K562 (cell line): Measurements from ENCODE around the gene CCDC124. TPM values are rescaled to one million over a fixed set of nuclear protein-coding genes. Genes with fewer than 3 reads are reported as not detected.

ENCODE experiments used
- ATAC-seq: fragments of 200-7000 bp; cut with Tn5 transposase; 3 replicates; pipeline ENCODE4 v1.9.1; 2020; ENCODE audit warnings: moderate library complexity
- BruUV-seq: library from RNA; stranded (reverse); fragments of 400-500 nt; replicated peaks from 2 replicates; lab custom pipeline; 2021; lab: Mats Ljungman, UMichigan
- CTCF ChIA-PET: fragments of 300-600 bp; formaldehyde crosslinking; extraction: SDS; loops from one replicate; lab custom pipeline; 2021; ENCODE audit warnings: low intra/inter-chr PET ratio; lab: Yijun Ruan, JAX
- POLR2A ChIA-PET: fragments of 300-600, 350-650 bp; sonication (Branson Sonifier 250); formaldehyde crosslinking; extraction: SDS; loops from one replicate; lab custom pipeline; 2021; ENCODE audit warnings: antibody characterized with exemption, inconsistent platforms; lab: Yijun Ruan, JAX
- DNase-seq, 4 experiments: peaks; one replicate each; pipeline versions ENCODE4 v3.0.0 to v3.0.0-alpha.2; 2011 to 2018; ENCODE audit warnings: low spot score in 3 of 4, mixed read lengths in 3 of 4; ENCODE audit errors: extremely low read depth in 1 of 4
- FAIRE-seq: peaks from 2 replicates; lab custom pipeline; 2011; peaks lifted over from hg19 to GRCh38; lab: Jason Lieb, UNC
- H2AFZ ChIP-seq: 2 replicates; pipeline ENCODE4 v1.6.0; 2011; ENCODE audit warnings: low read depth, low read length, control low read depth, inconsistent platforms
- H3K27ac ChIP-seq: fragments of 200-600 bp; 3 replicates; pipeline ENCODE4 v1.8.0; 2011; ENCODE audit warnings: low read depth, mild to moderate bottlenecking, control low read depth, inconsistent platforms, low read length, moderate library complexity, mixed read lengths; ENCODE audit errors: extremely low read depth
- H3K27me3 ChIP-seq, 2 experiments: fragments of 300-600 bp in 1 of 2; 2 replicates in 1 of 2; 3 replicates in 1 of 2; pipeline versions ENCODE4 v1.6.0 to v1.8.0; 2011; ENCODE audit warnings: inconsistent platforms in 2 of 2, low read length in 2 of 2, mild to moderate bottlenecking in 1 of 2, mixed read lengths in 1 of 2, moderate library complexity in 1 of 2; ENCODE audit not compliant: control insufficient read depth in 2 of 2, insufficient read depth in 2 of 2
- H3K36me3 ChIP-seq: fragments of 300-600 bp; 3 replicates; pipeline ENCODE4 v1.8.0; 2011; ENCODE audit warnings: mild to moderate bottlenecking, low read length, inconsistent platforms; ENCODE audit not compliant: control insufficient read depth, insufficient read depth
- H3K4me1 ChIP-seq, 2 experiments: fragments of 200-600 bp in 1 of 2; replicated peaks in 1 of 2; 2 replicates in 1 of 2; 3 replicates in 1 of 2; pipeline versions ENCODE4 v1.5.1 to v1.8.0; 2011; ENCODE audit warnings: inconsistent platforms in 2 of 2, low read length in 2 of 2, mild to moderate bottlenecking in 1 of 2, mixed read lengths in 1 of 2, moderate library complexity in 1 of 2; ENCODE audit not compliant: control insufficient read depth in 2 of 2, insufficient read depth in 2 of 2
- H3K4me2 ChIP-seq: 2 replicates; pipeline ENCODE4 v1.6.1; 2011; ENCODE audit warnings: low read length, control low read depth, inconsistent platforms, mixed read lengths; ENCODE audit not compliant: insufficient read depth
- H3K4me3 ChIP-seq: fragments of 200-600 bp; sonication (generic), shearing (Covaris generic); 2 replicates; pipeline ENCODE4 v1.5.1; 2016; ENCODE audit warnings: control low read depth, inconsistent platforms
- H3K79me2 ChIP-seq: fragments of 200-600 bp; 3 replicates; pipeline ENCODE4 v1.8.0; 2011; ENCODE audit warnings: low read length, inconsistent platforms; ENCODE audit not compliant: control insufficient read depth, insufficient read depth
- H3K9ac ChIP-seq, 2 experiments: 2 replicates each; pipeline versions ENCODE4 v1.6.0 to v1.6.1; 2011; ENCODE audit warnings: low read depth in 2 of 2, low read length in 2 of 2, control low read depth in 1 of 2, inconsistent platforms in 1 of 2, mild to moderate bottlenecking in 1 of 2, mixed read lengths in 1 of 2; ENCODE audit not compliant: insufficient read depth in 1 of 2
- H3K9me1 ChIP-seq: one replicate; pipeline ENCODE4 v1.6.0; 2011; ENCODE audit warnings: inconsistent platforms, mild to moderate bottlenecking, low read length, moderate library complexity; ENCODE audit not compliant: control insufficient read depth, insufficient read depth
- H3K9me3 ChIP-seq: replicated peaks from 2 replicates; pipeline ENCODE4 v1.5.1; 2011; ENCODE audit warnings: low read depth, low read length, inconsistent platforms; ENCODE audit not compliant: control insufficient read depth, insufficient read depth
- H4K20me1 ChIP-seq: replicated peaks from 2 replicates; pipeline ENCODE4 v1.6.1; 2011; ENCODE audit warnings: low read length, inconsistent platforms, mixed read lengths; ENCODE audit not compliant: control insufficient read depth, insufficient read depth
- ARNT ChIP-seq, 2 experiments: fragments of 450-650 bp; IDR thresholded peaks; 2 replicates each; pipeline ENCODE4 v1.6.1; 2016; ENCODE audit warnings: mild to moderate bottlenecking in 1 of 2
- BCOR ChIP-seq: fragments of 450-650 bp; IDR thresholded peaks from 2 replicates; pipeline ENCODE4 v1.6.1; 2016
- BRD4 ChIP-seq: fragments of 200-600 bp; sonication (generic); IDR thresholded peaks from 2 replicates; pipeline ENCODE4 v1.6.1; 2017; ENCODE audit warnings: inconsistent platforms
- FOXA3 ChIP-seq, 2 experiments: fragments of 450-650 bp in 1 of 2; sonication (generic) in 1 of 2; formaldehyde crosslinking; IDR thresholded peaks in 1 of 2; conservative IDR thresholded peaks in 1 of 2; 2 replicates each; pipeline versions ENCODE4 v1.4.0 to v1.8.0; 2020 to 2022; ENCODE audit warnings: mild to moderate bottlenecking in 2 of 2, missing genetic modification reagents in 1 of 2
- HLTF ChIP-seq: fragments of 450-650 bp; IDR thresholded peaks from 2 replicates; pipeline ENCODE4 v1.6.1; 2016
- KDM1A ChIP-seq, 2 experiments: fragments of 450-650 bp; IDR thresholded peaks; 2 replicates each; pipeline ENCODE4 v1.6.1; 2016; ENCODE audit warnings: mild to moderate bottlenecking in 2 of 2
- NFE2L1 ChIP-seq: fragments of 450-650 bp; IDR thresholded peaks from 2 replicates; pipeline ENCODE4 v1.6.1; 2016; ENCODE audit warnings: missing genetic modification characterization, low read depth, mild to moderate bottlenecking, missing compliant biosample characterization, moderate library complexity, borderline replicate concordance
- PTBP1 ChIP-seq: fragments of 200-400 bp; formaldehyde crosslinking; IDR thresholded peaks from 2 replicates; pipeline ENCODE4 v1.6.1; 2017; ENCODE audit warnings: low read depth, low read length
- RBM25 ChIP-seq: fragments of 200-400 bp; formaldehyde crosslinking; IDR thresholded peaks from 2 replicates; pipeline ENCODE4 v1.6.1; 2018; ENCODE audit warnings: low read length, low read depth, moderate library complexity; ENCODE audit not compliant: severe bottlenecking
- RNF2 ChIP-seq: sonication (generic); IDR thresholded peaks from 2 replicates; pipeline ENCODE4 v1.6.1; 2016
- SMARCA5 ChIP-seq: fragments of 450-650 bp; IDR thresholded peaks from 2 replicates; pipeline ENCODE4 v1.6.1; 2016
- TEAD4 ChIP-seq, 2 experiments: sonication (generic) in 1 of 2; formaldehyde crosslinking in 1 of 2; IDR thresholded peaks; 2 replicates each; pipeline versions ENCODE4 v1.6.1 to v1.8.0; 2012 to 2022; ENCODE audit warnings: borderline replicate concordance in 1 of 2, inconsistent platforms in 1 of 2, low read length in 1 of 2, mild to moderate bottlenecking in 1 of 2, missing genetic modification reagents in 1 of 2
- ZC3H11A ChIP-seq: IDR thresholded peaks from 2 replicates; pipeline ENCODE4 v1.6.1; 2012; ENCODE audit warnings: low read depth, low read length, improper control_type of control experiment
- in situ Hi-C: fragments of 300-500 bp; cut with MboI; formaldehyde crosslinking; loops from 4 replicates; pipeline ENCODE4 v1.15.0; 2018; ENCODE audit warnings: inconsistent platforms, mixed read lengths
- intact Hi-C: fragments of 100-400 bp; cut with micrococcal nuclease; formaldehyde crosslinking; loops from 2 replicates; pipeline ENCODE4 v1.14.2; 2022
- polyA plus RNA-seq, 8 experiments: library from polyadenylated mRNA; depleted of rRNA in 4 of 8; stranded (reverse) in 5 of 8; unstranded in 3 of 8; fragments of >200 nt; fragmentation: Nextera tagmentation in 2 of 8; fragmentation: Illumina TruSeq in 1 of 8; extraction: Ambion mirVana in 2 of 8; extraction: Trizol in 1 of 8; gene quantifications; 2 replicates each; pipeline versions ENCODE4 v1.2.1 to v1.2.3, GENCODE V29; 2011 to 2014; ENCODE audit warnings: inconsistent platforms in 1 of 8, missing spikeins in 1 of 8
- total RNA-seq, 7 experiments: library from RNA; depleted of rRNA in 6 of 7; stranded (reverse); fragments of >200 nt in 6 of 7; fragmentation: Illumina TruSeq in 2 of 7; extraction: Trizol in 2 of 7; gene quantifications; 2 replicates each; pipeline versions ENCODE4 v1.2.1 to v1.2.3, GENCODE V29; 2011 to 2021; ENCODE audit warnings: low replicate concordance in 1 of 7
- TF ChIP-seq, protein P1 (sequence below): fragments of 450-650 bp; IDR thresholded peaks from 2 replicates; pipeline ENCODE4 v1.6.1; 2016; ENCODE audit warnings: borderline replicate concordance

Gene CCDC124
- total and polyA plus RNA-seq, 9 of the 15 experiments (the other 6 are each of a cell fraction or from before 2014, with no cell fraction given) = 5.8 to 234 (median 40.1) TPM

DNA sequence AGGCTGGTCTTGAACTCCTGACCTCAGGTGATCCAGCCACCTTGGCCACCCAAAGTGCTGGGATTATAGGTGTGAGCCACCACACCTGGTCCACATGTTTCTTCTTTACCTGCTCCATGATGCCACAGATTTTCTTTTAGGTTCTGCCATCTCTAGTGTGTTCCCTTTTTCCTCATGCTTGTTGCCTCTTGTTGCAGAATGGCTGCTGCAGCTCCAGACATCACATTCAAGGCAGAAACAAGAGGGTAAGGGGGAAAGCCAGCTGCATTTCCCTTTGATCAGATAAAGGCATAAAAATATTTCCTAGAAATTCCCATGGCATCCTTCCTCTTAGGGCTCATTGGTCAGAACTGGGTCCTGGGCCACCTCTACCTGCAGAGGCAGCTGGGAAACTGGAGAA lies 12.3 kb upstream of the CCDC124 start:
- H3K4me1 ChIP-seq = peaks cover 0 to 6% of the 10 kb centered on the region in 2 experiments; a peak in 2 of 5 replicates
- no peaks in the 10 kb centered on the region for H3K36me3 ChIP-seq
- intact Hi-C loops (loop anchor here (5.0 kb wide), 1 partner anchor 38 kb away; no protein-coding TSS in a partner anchor), in situ Hi-C loops (no loop called here)
- POLR2A ChIA-PET = no interaction called here
- no peak overlapping the region for H3K9ac ChIP-seq
- H3K4me3 ChIP-seq = no peak overlapping the region
- CTCF ChIA-PET = no interaction called here
- H3K79me2 ChIP-seq = no peaks in the 10 kb centered on the region
- no peak for DNase-seq
- H3K4me2 ChIP-seq = no peak overlapping the region
- H2AFZ ChIP-seq = no peak overlapping the region
- H3K27ac ChIP-seq = no peak overlapping the region
- H3K27me3 ChIP-seq = peaks cover 0 to 7% of the 10 kb centered on the region in 2 experiments; a peak in 1 of 5 replicates
- no peaks in the 10 kb centered on the region for H3K9me1 ChIP-seq
- no peaks in the 10 kb centered on the region for H4K20me1 ChIP-seq
- H3K9me3 ChIP-seq = no peaks in the 10 kb centered on the region; the same call in 1 of the 2 replicates
- no peak for FAIRE-seq
- BruUV-seq = no TSS peak
- TF ChIP-seq PTBP1 (peak; percentile 77; the same call in 1 of the 2 replicates), BRD4 (no peak), ARNT (IDR thresholded peaks at IDR 0.05) (no peak), KDM1A (IDR thresholded peaks at IDR 0.05) (peak in 1 of 2 experiments; percentile 41; a peak in 1 of 4 replicates), NFE2L1 (tag) (no peak), FOXA3 (CRISPR knock-in tag; conservative IDR thresholded peaks at IDR 0.05 in 1 of 2, IDR thresholded peaks at IDR 0.05 in 1 of 2) (no peak), RBM25 (peak; percentile 97), TEAD4 (IDR thresholded peaks at IDR 0.05; ENCODE audit: low read length) (no peak), TEAD4 (CRISPR knock-in tag; IDR thresholded peaks at IDR 0.05; ENCODE audit: borderline replicate concordance) (no peak), SMARCA5 (peak; percentile 73; the same call in 1 of the 2 replicates), HLTF (peak; percentile 85; the same call in 1 of the 2 replicates), ZC3H11A (no peak), BCOR (peak; percentile 54; the same call in 1 of the 2 replicates), RNF2 (no peak)
- TF ChIP-seq, protein P1, sequence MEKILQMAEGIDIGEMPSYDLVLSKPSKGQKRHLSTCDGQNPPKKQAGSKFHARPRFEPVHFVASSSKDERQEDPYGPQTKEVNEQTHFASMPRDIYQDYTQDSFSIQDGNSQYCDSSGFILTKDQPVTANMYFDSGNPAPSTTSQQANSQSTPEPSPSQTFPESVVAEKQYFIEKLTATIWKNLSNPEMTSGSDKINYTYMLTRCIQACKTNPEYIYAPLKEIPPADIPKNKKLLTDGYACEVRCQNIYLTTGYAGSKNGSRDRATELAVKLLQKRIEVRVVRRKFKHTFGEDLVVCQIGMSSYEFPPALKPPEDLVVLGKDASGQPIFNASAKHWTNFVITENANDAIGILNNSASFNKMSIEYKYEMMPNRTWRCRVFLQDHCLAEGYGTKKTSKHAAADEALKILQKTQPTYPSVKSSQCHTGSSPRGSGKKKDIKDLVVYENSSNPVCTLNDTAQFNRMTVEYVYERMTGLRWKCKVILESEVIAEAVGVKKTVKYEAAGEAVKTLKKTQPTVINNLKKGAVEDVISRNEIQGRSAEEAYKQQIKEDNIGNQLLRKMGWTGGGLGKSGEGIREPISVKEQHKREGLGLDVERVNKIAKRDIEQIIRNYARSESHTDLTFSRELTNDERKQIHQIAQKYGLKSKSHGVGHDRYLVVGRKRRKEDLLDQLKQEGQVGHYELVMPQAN = no peak
- ATAC-seq = no peak
